GM18951 (cell line): ENCODE data around the gene PNCK.

ENCODE experiments used
- POLR2A ChIP-seq: IDR thresholded peaks from 4 replicates; pipeline ENCODE4 v1.6.1; 2011; ENCODE audit warnings: mild to moderate bottlenecking; ENCODE audit not compliant: insufficient read length, insufficient read depth; ENCODE audit errors: extremely low read depth
- in situ Hi-C: fragments of 300-500 bp; cut with MboI; formaldehyde crosslinking; loops from one replicate; pipeline ENCODE4 v1.12.0; 2022; ENCODE audit warnings: low sequenced_read_pairs, mixed read lengths, inconsistent platforms; ENCODE audit not compliant: unreplicated experiment

The PNCK gene

GRCh38 chrX:153669174-153669890, 4.3 kb downstream of the PNCK start:
- in situ Hi-C loops = loop anchor here (10.0 kb wide), 1 partner anchor 115 kb away; no protein-coding TSS in a partner anchor
- TF ChIP-seq POLR2A = no peak

- no peak for TF ChIP-seq POLR2A
- in situ Hi-C loops = loop anchor here (10.0 kb wide), 1 partner anchor 114 kb away; no protein-coding TSS in a partner anchor
Observed at GRCh38 chrX:153668423-153669173, 5.0 kb downstream of the PNCK start.

GRCh38 chrX:153667956-153668396, 5.6 kb downstream of the PNCK start:
- in situ Hi-C loops = loop anchor here (10.0 kb wide), 1 partner anchor 113 kb away; no protein-coding TSS in a partner anchor
- TF ChIP-seq POLR2A = no peak

- no peak for TF ChIP-seq POLR2A
- in situ Hi-C loops = loop anchor here (10.0 kb wide), 1 partner anchor 113 kb away; no protein-coding TSS in a partner anchor
Observed at GRCh38 chrX:153667281-153667955, 6.2 kb downstream of the PNCK start.

- in situ Hi-C loops = loop anchor here (10.0 kb wide), 1 partner anchor 111 kb away; no protein-coding TSS in a partner anchor
- no peak for TF ChIP-seq POLR2A
Observed at GRCh38 chrX:153665726-153666306, 7.8 kb downstream of the PNCK start.

- in situ Hi-C loops = loop anchor here (10.0 kb wide), 1 partner anchor 107 kb away; no protein-coding TSS in a partner anchor
- TF ChIP-seq POLR2A = no peak
Observed at GRCh38 chrX:153662266-153662665, 11.3 kb downstream of the PNCK start.

GRCh38 chrX:153659268-153659667, 14.3 kb downstream of the PNCK start:
- in situ Hi-C loops = no loop called here
- no peak for TF ChIP-seq POLR2A

GRCh38 chrX:153657161-153657560, 16.5 kb downstream of the PNCK start:
- in situ Hi-C loops = no loop called here
- no peak for TF ChIP-seq POLR2A

GRCh38 chrX:153653556-153653955, 20.1 kb downstream of the PNCK start:
- in situ Hi-C loops = no loop called here
- no peak for TF ChIP-seq POLR2A

GRCh38 chrX:153651540-153652079, 22.0 kb downstream of the PNCK start:
- in situ Hi-C loops = no loop called here
- TF ChIP-seq POLR2A = no peak

GRCh38 chrX:153650959-153651358, 22.7 kb downstream of the PNCK start:
- in situ Hi-C loops = no loop called here
- TF ChIP-seq POLR2A = no peak

- no peak for TF ChIP-seq POLR2A
- in situ Hi-C loops = no loop called here
Observed at GRCh38 chrX:153649915-153650782, 23.5 kb downstream of the PNCK start.
